NCI-H774 (cell line): ENCODE results near the gene GUCA1A.
"Not testable (repeated sequence)": the region's sequence is repeated elsewhere in the genome, so short reads cannot be mapped to it uniquely, and the experiment has no call there.

ENCODE experiments used
- DNase-seq: peaks from one replicate; lab custom pipeline; 2025; lab: John Stamatoyannopoulos, UW

GUCA1A gene

GRCh38 chr6:42147138-42147562 lies 26.0 kb upstream of the GUCA1A start:
- no peak for DNase-seq

GRCh38 chr6:42148058-42148457 lies 25.1 kb upstream of the GUCA1A start:
- no peak for DNase-seq

GRCh38 chr6:42150254-42150653 lies 22.9 kb upstream of the GUCA1A start:
- DNase-seq = no peak

GRCh38 chr6:42152024-42152423 lies 21.1 kb upstream of the GUCA1A start:
- no peak for DNase-seq

- not testable (repeated sequence) for DNase-seq
Measured at GRCh38 chr6:42152528-42153213, 20.5 kb upstream of the GUCA1A start.

GRCh38 chr6:42153921-42154320 lies 19.2 kb upstream of the GUCA1A start:
- DNase-seq = no peak

- no peak for DNase-seq
Measured at GRCh38 chr6:42154461-42155209, 18.5 kb upstream of the GUCA1A start.

- DNase-seq = no peak
Measured at GRCh38 chr6:42155293-42155692, 17.9 kb upstream of the GUCA1A start.

GRCh38 chr6:42156638-42157037 lies 16.5 kb upstream of the GUCA1A start:
- no peak for DNase-seq

- DNase-seq = no peak
Measured at GRCh38 chr6:42158011-42158410, 15.2 kb upstream of the GUCA1A start.

- DNase-seq = no peak
Measured at GRCh38 chr6:42158631-42159030, 14.5 kb upstream of the GUCA1A start.

GRCh38 chr6:42159431-42160024 lies 13.6 kb upstream of the GUCA1A start:
- no peak for DNase-seq

GRCh38 chr6:42162384-42162783 lies 10.8 kb upstream of the GUCA1A start:
- no peak for DNase-seq

- no peak for DNase-seq
Measured at GRCh38 chr6:42162812-42163211, 10.4 kb upstream of the GUCA1A start.

GRCh38 chr6:42163981-42164380 lies 9.2 kb upstream of the GUCA1A start:
- DNase-seq = no peak

- DNase-seq = no peak
Measured at GRCh38 chr6:42165016-42165415, 8.1 kb upstream of the GUCA1A start.

- DNase-seq = peak; percentile 81
Measured at GRCh38 chr6:42166444-42167141, 6.6 kb upstream of the GUCA1A start.

- DNase-seq = no peak
Measured at GRCh38 chr6:42168650-42169049, 4.5 kb upstream of the GUCA1A start.

- not testable (repeated sequence) for DNase-seq
Measured at GRCh38 chr6:42169780-42170179, 3.4 kb upstream of the GUCA1A start.

- DNase-seq = peak; percentile 14
Measured at GRCh38 chr6:42171813-42172581, 1.2 kb upstream of the GUCA1A start.

GRCh38 chr6:42175860-42176259 lies 2.7 kb downstream of the GUCA1A start:
- no peak for DNase-seq

- no peak for DNase-seq
Measured at GRCh38 chr6:42176981-42177380, 3.8 kb downstream of the GUCA1A start.
